GM12874 (cell line): Measurements from ENCODE around the gene NFATC1.

Experiments used
- TF ChIP-seq, protein P1 (sequence below): IDR thresholded peaks from 2 replicates; pipeline ENCODE4 v1.5.1; 2011; ENCODE audit warnings: low read depth, mild to moderate bottlenecking, control low read depth, low read length, moderate library complexity; ENCODE audit not compliant: insufficient read depth

NFATC1 gene

DNA sequence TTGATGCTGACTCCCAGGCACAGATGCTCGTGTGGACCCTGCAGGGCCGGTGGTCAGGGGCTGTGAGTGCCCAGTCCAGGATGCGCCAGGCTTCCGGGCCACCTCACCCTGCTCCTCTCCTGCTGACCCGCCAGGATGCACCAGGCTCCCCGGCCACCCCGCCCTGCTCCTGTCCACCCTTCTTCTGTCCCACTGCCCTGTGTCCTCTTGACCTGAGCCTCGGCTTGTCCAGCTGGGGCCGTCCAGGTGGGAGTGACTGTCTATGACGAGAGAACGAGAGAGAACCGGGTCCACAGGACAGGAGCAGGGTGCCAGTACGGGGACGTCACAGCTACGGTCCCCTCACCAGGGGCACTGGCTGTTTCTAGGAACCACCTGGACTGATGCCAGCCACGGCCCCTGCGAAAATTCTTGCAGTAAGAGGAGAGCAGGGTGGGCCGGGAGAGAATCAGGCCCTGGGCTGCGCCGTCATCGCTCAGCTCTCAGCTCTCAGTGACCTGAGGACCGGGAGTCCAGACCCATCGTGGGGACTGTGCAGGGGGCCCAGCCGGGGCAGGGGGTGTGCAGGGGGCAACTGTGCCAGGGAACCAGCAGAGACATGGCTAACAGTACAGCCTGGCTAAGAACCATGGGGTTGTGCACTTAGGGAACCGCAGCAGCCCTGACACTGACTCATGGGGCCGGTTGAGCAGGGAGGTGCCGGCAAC lies 12.9 kb upstream of the NFATC1 start:
- TF ChIP-seq, protein P1, sequence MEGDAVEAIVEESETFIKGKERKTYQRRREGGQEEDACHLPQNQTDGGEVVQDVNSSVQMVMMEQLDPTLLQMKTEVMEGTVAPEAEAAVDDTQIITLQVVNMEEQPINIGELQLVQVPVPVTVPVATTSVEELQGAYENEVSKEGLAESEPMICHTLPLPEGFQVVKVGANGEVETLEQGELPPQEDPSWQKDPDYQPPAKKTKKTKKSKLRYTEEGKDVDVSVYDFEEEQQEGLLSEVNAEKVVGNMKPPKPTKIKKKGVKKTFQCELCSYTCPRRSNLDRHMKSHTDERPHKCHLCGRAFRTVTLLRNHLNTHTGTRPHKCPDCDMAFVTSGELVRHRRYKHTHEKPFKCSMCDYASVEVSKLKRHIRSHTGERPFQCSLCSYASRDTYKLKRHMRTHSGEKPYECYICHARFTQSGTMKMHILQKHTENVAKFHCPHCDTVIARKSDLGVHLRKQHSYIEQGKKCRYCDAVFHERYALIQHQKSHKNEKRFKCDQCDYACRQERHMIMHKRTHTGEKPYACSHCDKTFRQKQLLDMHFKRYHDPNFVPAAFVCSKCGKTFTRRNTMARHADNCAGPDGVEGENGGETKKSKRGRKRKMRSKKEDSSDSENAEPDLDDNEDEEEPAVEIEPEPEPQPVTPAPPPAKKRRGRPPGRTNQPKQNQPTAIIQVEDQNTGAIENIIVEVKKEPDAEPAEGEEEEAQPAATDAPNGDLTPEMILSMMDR, result no peak

DNA sequence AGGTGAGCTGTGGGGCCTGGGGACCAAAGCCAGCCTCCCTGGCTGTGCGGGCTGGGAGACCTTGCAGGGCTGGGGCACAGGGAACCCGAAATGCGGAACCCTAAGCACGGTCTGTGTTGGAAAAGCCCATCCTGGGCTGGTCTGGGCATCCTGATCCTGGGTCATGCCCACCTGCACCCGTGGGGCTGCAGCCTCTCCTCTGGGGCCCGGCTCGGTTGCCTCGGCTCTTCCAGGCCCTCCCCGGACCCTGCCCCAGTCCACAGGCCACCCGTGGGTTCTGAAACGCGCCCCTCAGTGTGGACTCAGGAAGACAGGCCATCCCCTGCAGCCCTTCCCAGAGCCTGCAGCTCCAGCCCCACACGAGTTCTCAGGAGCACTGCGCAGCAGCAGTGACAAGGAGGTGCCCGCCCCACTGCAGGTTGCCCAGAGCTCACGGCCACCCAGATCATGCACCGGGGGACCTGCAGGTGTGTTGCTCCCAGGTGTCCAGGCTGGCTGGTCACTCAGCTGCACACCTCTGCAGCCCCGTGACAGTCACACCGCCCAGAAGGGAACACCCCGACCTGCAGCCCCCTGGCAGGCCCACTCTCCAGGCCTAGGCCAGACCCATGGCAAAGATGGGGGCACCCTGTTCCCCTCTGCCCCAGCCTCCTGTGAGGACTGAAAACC lies 12.2 kb upstream of the NFATC1 start:
- TF ChIP-seq, protein P1, result no peak

DNA sequence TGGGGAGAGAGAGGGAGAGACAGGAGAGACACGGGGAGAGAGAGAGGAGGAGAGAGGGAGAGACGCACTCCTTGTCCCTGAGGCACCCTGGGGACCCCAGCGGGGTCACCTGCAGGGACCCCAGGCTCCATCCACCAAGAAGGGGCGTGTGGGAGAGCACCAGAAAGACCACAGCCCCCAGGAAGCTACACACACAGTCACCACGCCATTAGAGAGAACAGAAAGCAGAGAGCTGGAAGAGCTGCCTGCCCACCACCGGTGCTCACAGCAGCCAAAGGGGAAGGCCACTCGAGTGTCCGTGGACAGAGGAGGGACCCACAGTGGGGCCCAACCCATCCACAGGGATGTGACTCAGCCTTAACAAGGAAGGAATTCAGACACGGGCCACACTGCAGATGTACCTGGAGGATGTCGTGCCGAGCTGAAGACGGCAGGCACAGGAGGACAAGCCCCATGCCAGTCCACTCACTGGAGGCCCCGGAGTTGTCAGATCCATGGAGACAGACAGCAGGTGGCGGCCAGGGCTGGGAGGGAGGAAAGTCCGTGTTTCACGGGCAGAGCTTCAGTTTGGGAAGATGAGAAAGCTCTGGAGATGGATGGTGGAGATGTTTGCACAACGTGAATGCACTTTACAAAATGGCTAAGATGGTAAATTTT lies 11.5 kb upstream of the NFATC1 start:
- TF ChIP-seq, protein P1, result no peak

DNA sequence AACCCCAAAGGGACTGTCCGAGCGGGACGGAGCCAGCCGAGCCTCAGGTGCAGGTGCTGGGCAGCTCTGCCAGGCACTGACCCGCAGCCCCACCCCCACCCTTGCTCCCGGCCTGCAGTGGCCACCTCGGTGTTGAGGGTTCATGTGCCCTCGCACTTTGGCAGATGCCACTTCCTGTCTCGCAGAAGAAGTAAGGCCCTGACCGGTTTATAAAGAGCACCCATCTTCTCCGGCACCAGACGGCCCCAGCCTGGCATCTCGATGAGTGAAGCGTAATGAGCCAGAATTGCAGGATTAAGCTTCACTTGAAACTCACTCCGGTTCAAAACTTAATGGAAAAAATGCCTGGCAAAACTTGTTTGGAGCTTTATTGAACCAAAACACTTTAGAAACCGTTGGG lies 10.9 kb upstream of the NFATC1 start:
- TF ChIP-seq, protein P1, result no peak

DNA sequence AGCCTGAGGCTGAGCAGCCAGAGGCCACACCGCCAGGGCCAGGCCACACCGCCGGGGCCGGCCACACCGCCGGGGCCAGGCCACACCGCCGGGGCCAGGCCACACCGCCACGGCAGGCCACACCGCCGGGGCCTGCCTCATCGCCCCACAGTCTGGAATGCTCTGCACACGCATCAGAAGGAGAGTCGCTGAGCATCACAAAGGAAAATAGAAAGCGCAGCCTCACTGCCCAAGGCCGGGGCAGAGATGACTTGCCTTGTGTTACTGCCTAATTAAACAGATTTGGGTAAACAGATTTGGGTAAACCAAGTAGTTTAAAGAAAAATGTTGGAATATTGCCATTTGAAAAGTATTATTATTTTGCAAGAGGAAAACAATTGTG lies 10.4 kb upstream of the NFATC1 start:
- TF ChIP-seq, protein P1, result no peak

DNA sequence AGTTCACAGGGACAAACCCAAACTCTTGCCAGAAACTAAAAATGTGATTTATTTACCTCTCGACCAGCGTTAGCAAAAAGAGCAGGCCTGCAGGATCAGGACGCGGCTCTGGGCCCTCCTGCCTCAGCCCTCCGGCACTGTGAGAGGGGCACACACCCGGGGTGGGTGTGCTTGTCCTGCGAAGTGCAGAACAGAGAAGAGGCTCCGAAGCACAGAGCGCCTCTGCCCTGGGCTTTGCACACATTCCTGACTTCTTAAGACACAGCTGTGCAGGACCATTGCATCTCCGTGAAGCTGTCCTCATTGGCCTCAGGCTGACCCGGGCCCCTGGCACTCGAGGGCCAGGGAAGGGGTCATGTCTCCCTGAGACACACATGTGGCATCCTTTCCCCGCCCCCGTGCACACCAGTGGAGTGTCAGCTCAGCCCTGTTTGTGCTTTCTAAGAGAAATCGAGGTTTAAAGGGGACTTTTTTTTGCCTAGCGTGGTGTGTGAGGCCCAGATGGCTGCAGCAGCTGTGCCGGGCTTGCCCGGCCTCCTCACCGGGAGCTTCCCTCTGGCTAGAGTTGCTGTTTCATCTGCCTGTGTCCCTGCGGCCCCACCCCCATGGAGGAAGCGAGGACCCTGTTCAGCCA lies 9.9 kb upstream of the NFATC1 start:
- TF ChIP-seq, protein P1, result no peak

DNA sequence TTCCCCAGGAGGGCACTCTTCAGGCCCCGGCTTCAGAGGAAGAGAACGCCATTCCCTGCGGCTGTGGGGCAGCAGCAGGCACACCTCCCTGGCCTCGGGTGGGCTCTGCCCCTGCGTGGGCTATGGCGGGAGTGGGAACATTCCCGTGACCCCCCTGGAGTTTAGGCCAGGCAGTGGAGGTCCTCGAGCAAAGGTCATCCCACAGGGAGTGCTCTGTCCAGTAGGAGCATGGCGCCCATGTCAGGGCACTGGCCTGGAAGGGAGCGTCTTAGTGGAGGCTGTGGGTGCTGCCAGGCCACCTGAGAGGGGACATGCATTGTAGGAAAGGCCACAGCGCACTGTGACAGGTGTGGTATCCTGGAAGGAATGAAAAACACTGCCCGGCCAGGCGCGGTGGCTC lies 9.2 kb upstream of the NFATC1 start:
- TF ChIP-seq, protein P1, result no peak
